GM19324 (cell line): ENCODE data around the gene PPP4R3B.

Source experiments
- ATAC-seq: cut with Tn5 transposase; IDR thresholded peaks from one replicate; pipeline ENCODE4 v1.9.1; 2021; ENCODE audit warnings: mild to moderate bottlenecking, moderate library complexity; ENCODE audit not compliant: unreplicated experiment, low FRiP score

The PPP4R3B gene

GRCh38 chr2:55617175-55618024, at the start of gene PPP4R3B:
TSS of gene PPP4R3B (minus strand) at chr2:55617622. CDS start at chr2:55617285, 337 bp downstream.
- peak; percentile 90 for ATAC-seq

DNA sequence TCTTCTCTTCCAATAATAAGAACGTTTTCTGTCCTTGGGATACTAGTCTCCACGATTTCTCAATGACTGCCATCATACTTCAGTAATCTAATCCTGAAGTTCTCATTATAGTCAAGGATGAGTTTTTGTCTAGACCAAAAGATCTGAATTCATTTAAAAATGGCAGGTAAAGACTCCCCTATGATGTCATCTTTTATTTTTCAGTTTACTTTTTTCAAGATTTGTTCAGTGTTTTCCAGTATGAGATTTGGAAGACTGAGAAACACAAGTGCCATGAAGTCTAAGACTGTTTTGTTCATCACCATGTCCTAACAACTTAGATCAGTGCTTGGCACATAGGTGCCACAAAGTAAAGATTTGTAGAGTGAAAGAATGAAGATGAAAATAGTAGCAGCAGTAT, 35.8 kb upstream of the PPP4R3B start:
- ATAC-seq = no peak

GRCh38 chr2:55649211-55649610, 31.8 kb upstream of the PPP4R3B start:
- ATAC-seq = no peak

DNA sequence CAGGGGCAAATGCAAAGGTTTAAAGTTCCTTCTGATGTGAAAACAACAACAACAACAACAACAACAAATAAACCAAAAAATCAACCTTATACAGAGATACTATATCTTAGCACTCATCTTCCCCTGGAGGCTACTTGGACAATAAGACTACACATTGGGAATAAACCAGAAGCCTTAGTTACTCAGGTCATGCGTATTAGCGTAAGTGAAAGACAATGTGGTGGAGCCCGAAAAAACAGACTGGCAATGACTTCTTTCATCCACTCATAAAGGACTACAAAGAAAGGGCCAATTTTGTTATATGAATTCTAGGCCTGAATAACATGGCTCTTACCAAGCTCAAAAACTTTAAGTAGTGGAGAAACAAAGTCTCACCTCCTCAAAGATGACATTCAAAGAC, 19.4 kb upstream of the PPP4R3B start:
- no peak for ATAC-seq

DNA sequence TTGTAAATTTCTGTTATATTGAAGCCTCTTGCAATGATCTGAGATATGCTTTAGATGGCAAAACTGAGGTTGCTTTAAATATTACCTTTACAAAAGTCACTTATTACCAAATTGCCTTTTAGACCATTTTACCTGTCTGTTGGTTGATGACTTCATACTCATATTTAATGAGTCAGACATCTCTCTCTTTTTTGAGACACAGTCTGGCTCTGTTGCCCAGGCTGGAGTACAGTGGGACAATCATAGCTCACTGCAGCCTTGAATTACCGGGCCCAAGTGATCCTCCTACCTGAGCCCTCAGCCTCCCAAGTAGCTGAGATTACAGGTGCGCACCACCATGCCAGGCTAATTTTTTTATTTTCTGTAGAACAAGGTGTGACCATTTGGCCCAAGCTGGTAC, 11.5 kb upstream of the PPP4R3B start:
- no peak for ATAC-seq

DNA sequence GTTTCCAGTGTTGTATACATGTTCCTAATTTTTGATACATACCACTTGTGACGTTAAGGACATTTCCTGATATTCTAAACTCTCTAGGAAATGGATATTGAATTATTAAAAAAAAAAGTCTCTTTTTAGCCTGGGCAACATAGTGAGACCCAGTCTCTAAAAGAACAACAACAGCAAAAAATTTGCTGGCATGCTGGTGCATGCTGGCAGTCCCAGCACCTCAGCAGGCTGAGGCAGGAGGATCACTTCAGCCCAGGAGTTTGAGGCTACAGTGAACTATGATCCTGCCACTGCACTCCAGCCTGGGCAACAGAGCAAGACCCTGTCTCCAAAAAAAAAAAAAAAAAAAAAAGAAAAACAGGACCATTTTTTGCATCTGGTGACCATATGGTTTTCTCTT, 10.5 kb upstream of the PPP4R3B start:
- ATAC-seq = no peak

GRCh38 chr2:55621802-55622201, 4.4 kb upstream of the PPP4R3B start:
- no peak for ATAC-seq

DNA sequence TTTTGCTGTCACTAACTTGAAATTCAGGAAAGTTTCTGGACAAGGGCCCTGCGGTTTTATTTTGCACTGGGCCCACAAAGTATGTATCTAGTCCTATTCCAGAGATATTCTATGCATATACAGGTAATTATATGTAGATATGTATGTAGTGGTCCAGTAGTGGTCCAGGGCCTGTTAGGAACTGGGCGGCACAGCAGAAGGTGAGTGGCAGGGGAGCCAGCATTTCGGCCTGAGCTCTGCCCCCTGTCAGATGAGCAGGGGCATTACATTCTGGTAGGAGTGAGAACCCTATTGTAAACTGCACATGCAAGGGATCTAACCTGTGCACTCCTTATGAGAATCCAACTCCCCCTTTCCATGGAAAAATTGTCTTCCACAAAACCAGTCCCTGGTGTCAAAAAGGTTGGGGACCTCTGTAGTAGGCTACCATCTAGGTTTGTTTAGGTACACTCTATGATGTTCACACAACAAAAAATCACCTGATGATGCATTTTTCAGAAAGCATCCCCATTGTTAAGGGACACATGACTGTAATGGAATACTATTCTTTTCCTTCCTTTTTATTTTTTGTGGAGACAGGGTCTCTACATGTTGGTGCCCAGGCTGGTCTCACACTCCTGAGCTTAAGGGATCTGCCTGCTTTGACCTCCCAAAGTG, 2.8 kb upstream of the PPP4R3B start:
- no peak for ATAC-seq

DNA sequence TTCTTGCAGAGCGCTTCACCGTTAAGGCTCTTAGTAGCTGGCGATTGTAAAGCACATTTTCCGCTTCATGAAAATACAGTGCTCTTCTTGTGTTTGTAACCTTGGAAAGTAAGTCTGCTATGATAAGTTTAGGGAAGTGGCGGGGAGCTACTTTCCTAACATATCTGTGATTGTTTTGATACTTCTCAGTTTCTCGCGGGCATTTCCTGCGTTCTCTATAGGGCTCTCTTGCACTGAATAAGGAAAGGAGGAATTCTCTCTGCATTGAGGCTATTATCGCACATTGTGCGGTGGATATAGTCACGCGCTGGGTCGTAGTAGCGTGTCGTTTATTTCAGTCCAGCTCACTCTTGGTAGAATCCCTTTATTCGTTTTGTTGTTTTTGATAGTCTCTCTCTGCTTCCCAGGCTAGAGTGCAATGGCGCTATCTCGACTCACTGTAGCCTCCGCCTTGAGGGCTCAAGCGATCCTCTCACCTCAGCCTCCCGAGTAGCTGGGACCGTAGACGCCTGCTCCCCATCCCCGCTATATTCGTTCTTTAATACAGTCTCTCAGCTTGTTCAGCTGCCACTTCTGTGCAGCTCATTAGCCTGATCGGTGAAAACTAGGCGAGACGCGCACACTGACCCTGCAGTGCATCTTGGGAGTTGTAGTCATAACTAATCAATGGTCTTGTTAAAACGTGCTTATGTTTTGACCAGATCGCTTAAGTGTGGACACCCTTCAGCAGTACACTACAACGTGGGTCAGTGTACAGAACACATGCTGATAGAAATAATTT, 1.0 kb upstream of the PPP4R3B start:
- peak; percentile 32 for ATAC-seq

- ATAC-seq = no peak
These were observed 528 bp upstream of the PPP4R3B start for GRCh38 chr2:55618025-55618274.

GRCh38 chr2:55616551-55617174, 759 bp downstream of the PPP4R3B start:
- peak; percentile 15 for ATAC-seq

- ATAC-seq = no peak
These were observed 5.4 kb downstream of the PPP4R3B start for GRCh38 chr2:55611997-55612396.

DNA sequence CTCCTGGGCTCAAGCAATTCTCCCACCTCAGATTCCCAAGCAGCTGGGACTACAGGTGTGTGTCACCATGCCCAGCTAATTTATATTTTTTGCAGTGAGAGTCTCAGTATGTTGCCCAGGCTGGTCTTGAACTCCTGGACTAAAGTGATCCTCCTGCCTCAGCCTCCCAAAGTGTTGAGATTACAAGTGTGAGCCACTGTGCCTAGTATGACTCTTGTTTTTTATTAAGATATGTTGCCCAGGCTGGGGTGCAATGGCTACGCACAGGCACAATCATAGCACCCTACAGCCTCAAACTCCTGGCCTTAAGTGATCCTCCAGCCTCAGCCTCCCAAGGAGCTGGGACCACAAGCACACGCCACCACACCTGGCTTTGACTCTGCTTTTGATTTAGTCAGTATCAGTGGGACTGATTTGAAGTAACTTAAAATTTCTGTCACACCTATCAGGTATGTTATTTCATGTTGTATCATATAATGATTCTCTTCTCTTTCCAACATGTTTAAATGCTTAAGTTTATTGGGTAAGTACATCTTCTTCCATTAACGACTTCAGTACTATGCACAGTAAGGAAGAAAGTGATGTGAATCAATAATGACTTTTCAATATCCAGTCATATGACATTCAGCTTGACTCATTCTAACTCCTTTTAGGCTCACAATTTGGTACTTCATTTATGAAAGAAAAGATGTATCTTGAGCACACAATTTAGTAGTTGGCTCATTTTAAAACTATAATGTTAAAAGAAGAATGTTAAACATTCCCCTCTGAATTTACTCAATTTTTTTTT, 6.3 kb downstream of the PPP4R3B start:
- no peak for ATAC-seq

DNA sequence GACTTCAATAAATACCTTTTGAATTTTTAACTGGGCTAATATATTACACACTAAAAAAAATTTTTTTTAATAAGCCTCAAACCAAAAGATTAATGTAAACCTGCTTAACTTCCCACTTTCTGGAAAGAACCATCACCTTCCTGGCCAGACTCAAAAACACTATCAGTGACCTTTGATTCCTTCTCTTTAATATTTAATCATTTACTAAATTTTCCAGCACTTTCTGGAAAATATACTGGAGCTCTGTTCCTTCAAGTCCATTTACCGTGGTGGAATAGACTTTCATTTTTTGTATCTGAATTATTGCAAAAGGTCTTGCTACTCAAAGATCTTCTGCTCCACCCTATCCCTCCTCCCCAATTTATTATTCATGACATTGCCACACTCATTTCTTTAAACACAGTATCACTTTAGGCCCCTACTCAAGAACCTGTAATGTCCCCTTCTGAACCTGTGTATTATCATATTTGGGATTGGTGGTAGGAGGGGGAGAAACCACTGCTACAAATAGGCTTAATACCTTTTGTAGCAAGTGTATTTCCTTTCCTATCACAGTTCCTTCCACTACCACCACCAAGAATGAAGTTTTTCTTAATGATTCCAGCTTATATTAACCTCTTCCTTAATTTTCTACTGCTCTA, 7.4 kb downstream of the PPP4R3B start:
- no peak for ATAC-seq

- no peak for ATAC-seq
These were observed 8.1 kb downstream of the PPP4R3B start for GRCh38 chr2:55609193-55609794.

- ATAC-seq = no peak
These were observed 9.7 kb downstream of the PPP4R3B start for GRCh38 chr2:55607717-55608116.

DNA sequence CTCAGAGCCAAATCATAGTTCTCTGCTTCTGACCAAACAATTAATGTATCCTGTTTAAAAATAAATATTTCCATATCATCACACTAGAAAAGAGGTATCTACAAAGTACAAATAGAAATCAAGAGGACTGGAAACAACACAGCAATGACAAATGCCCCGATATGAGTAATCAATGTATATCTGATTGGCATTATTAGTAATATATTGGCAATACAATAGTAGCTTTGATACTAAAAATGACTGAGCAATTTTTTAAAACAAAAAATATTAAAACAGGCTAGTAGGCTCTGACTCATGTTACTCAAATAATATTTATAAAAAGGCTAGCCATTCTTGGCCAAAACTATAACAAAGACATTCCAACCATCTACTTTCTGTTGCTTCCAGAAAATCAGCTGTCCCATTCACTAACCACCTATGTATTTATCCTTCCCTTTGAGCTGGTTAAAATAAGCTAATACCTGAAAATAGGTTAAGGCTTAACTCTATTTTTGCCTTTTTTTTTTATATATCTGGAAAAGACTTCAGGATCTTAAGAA, 13.3 kb downstream of the PPP4R3B start:
- ATAC-seq = no peak

DNA sequence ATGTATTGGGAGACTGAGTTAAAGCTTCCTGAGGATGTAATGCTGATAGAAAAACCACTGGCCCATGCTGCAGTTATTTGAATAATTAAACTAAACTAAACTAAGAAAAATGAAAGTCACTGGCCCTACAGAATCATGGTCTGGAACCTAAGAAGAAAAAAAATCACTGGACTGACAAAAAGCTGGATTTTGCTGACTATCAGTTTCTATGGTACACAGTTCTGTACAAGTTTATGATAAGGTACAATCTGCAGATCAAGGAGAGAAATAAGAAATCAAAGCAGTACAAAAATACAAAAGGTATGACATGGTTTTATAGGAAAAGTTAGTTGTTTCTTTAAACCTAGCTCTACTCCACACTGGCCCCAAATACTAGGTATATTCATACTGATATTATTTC, 15.6 kb downstream of the PPP4R3B start:
- ATAC-seq = no peak
